ENCODE data around the gene HOXD12.

Gene HOXD12

DNA sequence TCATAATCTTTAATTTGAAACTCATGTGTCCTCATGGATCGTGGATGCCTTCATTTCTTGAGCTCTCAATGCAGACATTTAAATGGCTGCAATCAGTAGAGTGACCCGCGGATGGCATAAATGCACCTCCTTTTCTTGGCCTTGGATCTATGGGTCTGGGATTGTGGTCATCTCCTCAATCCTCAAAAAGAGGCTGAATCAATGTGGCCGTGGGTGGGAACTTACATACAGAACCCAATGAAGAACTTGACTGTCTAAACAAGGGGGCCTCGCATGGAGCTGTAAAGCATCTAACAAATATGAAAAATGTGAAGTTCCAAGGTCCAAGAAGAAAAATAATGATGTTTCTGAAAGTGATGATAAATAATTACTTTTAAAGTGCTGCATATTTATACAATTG, 4.2 kb upstream of the HOXD12 start:
- no peaks in the 10 kb centered on the region for H3K36me3 ChIP-seq (ENCODE audit: insufficient read depth)
- H3K79me2 ChIP-seq (ENCODE audit: insufficient read depth, low read depth), result no peaks in the 10 kb centered on the region
- no peak overlapping the region for H3K4me3 ChIP-seq (IDR thresholded peaks at IDR 0.05; ENCODE audit: insufficient read depth, low read depth, low read length)
- peaks cover 8% of the 10 kb centered on the region for H3K4me1 ChIP-seq (ENCODE audit: low read depth, poor library complexity, severe bottlenecking)
- peak overlapping the region; percentile 90; the same call in 1 of the 2 replicates for H3K9ac ChIP-seq
- TF ChIP-seq, protein P1, sequence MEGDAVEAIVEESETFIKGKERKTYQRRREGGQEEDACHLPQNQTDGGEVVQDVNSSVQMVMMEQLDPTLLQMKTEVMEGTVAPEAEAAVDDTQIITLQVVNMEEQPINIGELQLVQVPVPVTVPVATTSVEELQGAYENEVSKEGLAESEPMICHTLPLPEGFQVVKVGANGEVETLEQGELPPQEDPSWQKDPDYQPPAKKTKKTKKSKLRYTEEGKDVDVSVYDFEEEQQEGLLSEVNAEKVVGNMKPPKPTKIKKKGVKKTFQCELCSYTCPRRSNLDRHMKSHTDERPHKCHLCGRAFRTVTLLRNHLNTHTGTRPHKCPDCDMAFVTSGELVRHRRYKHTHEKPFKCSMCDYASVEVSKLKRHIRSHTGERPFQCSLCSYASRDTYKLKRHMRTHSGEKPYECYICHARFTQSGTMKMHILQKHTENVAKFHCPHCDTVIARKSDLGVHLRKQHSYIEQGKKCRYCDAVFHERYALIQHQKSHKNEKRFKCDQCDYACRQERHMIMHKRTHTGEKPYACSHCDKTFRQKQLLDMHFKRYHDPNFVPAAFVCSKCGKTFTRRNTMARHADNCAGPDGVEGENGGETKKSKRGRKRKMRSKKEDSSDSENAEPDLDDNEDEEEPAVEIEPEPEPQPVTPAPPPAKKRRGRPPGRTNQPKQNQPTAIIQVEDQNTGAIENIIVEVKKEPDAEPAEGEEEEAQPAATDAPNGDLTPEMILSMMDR (conservative IDR thresholded peaks at IDR 0.05; ENCODE audit: low read depth, low read length), result no peak
- peak overlapping the region; percentile 91; the same call in 1 of the 2 replicates for H3K27ac ChIP-seq
- peak overlapping the region; percentile 95 for H3K4me2 ChIP-seq
- peak overlapping the region; percentile 20; the same call in 1 of the 2 replicates for H2AFZ ChIP-seq (ENCODE audit: low read depth)
- no peaks in the 10 kb centered on the region for H4K20me1 ChIP-seq (ENCODE audit: insufficient read depth)
- H3K27me3 ChIP-seq (ENCODE audit: insufficient read depth, low read depth), result no peaks in the 10 kb centered on the region

DNA sequence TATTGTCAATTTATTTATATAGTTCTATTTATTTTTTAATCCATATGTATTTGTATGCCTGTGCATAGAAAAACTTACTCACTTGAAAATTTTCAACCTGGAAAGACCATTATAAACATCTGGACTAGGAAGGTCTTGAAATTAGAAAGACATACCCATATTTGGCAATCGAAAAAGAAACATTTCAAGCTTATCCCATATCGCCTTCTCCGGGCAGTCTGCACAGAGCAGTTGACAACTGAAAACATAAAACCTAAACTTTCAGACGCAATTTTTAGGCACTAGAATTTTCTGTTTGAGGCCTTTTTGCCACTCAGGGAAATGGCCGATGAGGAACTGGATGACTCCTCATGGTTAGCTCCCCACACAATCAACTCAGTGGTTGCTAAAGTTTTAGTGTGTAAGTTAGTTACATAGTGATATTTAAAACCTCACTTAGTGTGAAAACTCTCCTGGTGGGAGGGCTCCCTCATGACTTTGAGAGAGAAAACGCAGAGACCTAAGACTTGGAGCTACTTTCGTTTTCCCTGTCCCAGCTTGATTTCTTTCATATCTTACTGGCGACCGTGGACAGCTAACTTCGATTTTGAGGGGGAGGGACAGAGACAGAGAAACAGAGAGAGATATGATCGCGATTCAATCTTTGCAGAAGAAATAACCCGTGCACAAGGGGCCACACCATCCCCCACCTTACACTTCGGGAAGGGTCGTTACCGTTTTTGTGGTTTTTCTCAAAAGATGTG, 3.2 kb upstream of the HOXD12 start:
- H3K79me2 ChIP-seq (ENCODE audit: insufficient read depth, low read depth), result no peaks in the 10 kb centered on the region
- H3K27ac ChIP-seq, result peak overlapping the region; percentile 91
- peak overlapping the region; percentile 95 for H3K4me2 ChIP-seq
- H3K4me3 ChIP-seq (IDR thresholded peaks at IDR 0.05; ENCODE audit: insufficient read depth, low read depth, low read length), result peak overlapping the region; percentile 89
- peak overlapping the region; percentile 97 for H2AFZ ChIP-seq (ENCODE audit: low read depth)
- H3K4me1 ChIP-seq (ENCODE audit: low read depth, poor library complexity, severe bottlenecking), result peaks cover 8% of the 10 kb centered on the region
- TF ChIP-seq, protein P1 (conservative IDR thresholded peaks at IDR 0.05; ENCODE audit: low read depth, low read length), result no peak
- peak overlapping the region; percentile 90 for H3K9ac ChIP-seq
- H3K27me3 ChIP-seq (ENCODE audit: insufficient read depth, low read depth), result no peaks in the 10 kb centered on the region
- H4K20me1 ChIP-seq (ENCODE audit: insufficient read depth), result no peaks in the 10 kb centered on the region
- no peaks in the 10 kb centered on the region for H3K36me3 ChIP-seq (ENCODE audit: insufficient read depth)

DNA sequence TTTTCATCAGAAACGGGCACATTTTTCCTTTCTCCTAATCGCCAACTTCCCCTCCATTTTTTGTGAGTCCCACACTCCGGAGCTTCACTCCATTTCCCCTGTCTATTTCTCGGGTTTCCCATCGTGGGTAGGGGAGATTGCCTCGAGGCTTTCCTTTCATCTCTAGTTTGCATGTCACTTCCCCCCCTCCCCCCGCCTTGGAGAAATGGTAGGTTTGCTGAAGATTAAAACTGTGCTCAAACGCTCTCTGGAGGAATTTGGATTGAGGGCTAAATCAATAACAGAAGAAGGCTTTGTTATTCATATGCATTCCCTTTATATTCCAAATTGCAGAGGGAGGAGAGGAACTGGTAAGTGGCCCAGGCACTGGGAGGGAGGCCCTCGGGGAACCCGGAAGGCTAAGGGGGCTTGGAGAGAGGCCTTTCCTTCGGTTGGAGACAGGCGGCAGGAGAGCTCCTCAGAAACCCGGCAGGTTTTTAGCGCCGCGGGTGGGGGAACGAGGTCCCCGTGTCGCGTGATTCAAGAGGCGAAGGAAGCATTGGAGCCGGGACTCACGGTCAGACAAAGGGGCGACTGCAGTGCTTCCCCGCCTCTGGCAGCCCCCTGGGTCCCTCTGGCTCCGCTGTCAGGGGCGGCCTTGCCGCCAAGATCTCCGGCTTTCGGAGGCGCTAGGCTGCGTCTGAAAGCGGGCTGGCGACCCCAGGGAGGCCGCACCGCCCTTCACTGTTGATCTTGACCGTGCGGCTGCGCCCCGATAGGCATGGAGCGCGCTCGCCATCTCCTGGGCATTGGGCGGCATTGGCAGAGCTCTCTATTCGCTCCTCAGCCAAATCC, 2.4 kb upstream of the HOXD12 start:
- TF ChIP-seq, protein P1 (conservative IDR thresholded peaks at IDR 0.05; ENCODE audit: low read depth, low read length), result peak; percentile 80
- H3K27ac ChIP-seq, result peak overlapping the region; percentile 91
- no peaks in the 10 kb centered on the region for H3K36me3 ChIP-seq (ENCODE audit: insufficient read depth)
- peak overlapping the region; percentile 97 for H2AFZ ChIP-seq (ENCODE audit: low read depth)
- H4K20me1 ChIP-seq (ENCODE audit: insufficient read depth), result no peaks in the 10 kb centered on the region
- H3K4me2 ChIP-seq, result peak overlapping the region; percentile 95
- peak overlapping the region; percentile 89 for H3K4me3 ChIP-seq (IDR thresholded peaks at IDR 0.05; ENCODE audit: insufficient read depth, low read depth, low read length)
- H3K79me2 ChIP-seq (ENCODE audit: insufficient read depth, low read depth), result no peaks in the 10 kb centered on the region
- peaks cover 8% of the 10 kb centered on the region for H3K4me1 ChIP-seq (ENCODE audit: low read depth, poor library complexity, severe bottlenecking)
- peak overlapping the region; percentile 90 for H3K9ac ChIP-seq
- no peaks in the 10 kb centered on the region for H3K27me3 ChIP-seq (ENCODE audit: insufficient read depth, low read depth)

DNA sequence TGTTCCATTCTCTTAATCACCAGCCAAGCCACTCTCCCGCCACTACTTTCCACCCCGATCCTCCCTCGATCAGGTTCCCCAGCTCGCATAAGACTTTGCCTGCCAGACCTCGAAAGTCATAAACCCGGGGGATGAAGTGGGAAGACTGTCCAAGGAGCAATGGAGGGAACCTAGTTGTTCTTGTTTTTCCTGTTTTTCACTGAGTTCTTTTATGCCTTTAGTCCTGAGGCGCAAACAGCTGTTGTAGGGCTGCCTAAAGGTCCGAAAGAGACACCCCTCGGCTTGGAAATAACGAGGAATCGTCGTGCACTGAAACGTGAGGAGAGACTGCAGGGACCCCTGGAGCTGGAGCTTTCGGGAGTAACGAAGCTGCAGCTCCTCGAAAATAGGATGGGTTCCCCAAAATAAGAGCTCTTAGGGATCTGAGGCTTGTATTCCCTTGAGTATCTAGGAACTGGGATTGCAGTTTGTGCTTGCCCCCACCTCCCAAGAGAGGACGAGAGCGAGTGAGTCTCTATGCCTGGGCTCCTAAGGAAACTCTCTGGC, 1.7 kb upstream of the HOXD12 start:
- H3K27ac ChIP-seq, result no peak overlapping the region
- H3K79me2 ChIP-seq (ENCODE audit: insufficient read depth, low read depth), result no peaks in the 10 kb centered on the region
- H3K9ac ChIP-seq, result peak overlapping the region; percentile 90; the same call in 1 of the 2 replicates
- H3K4me1 ChIP-seq (ENCODE audit: low read depth, poor library complexity, severe bottlenecking), result peaks cover 8% of the 10 kb centered on the region
- H3K36me3 ChIP-seq (ENCODE audit: insufficient read depth), result no peaks in the 10 kb centered on the region
- no peak overlapping the region for H3K4me3 ChIP-seq (IDR thresholded peaks at IDR 0.05; ENCODE audit: insufficient read depth, low read depth, low read length)
- TF ChIP-seq, protein P1 (conservative IDR thresholded peaks at IDR 0.05; ENCODE audit: low read depth, low read length), result no peak
- peak overlapping the region; percentile 97 for H2AFZ ChIP-seq (ENCODE audit: low read depth)
- peak overlapping the region; percentile 95 for H3K4me2 ChIP-seq
- H4K20me1 ChIP-seq (ENCODE audit: insufficient read depth), result no peaks in the 10 kb centered on the region
- H3K27me3 ChIP-seq (ENCODE audit: insufficient read depth, low read depth), result no peaks in the 10 kb centered on the region
